SK-N-SH treated with all-trans-retinoic acid at 6 μM for 48 hours (cell line): Measurements from ENCODE around the gene TKT.

ENCODE experiments used
- ATAC-seq: fragments of 200-7000 bp; cut with Tn5 transposase; 3 replicates; pipeline ENCODE4 v1.9.1; 2020; ENCODE audit warnings: mild to moderate bottlenecking, moderate library complexity
- ARNTL ChIP-seq: fragments of 450-650 bp; formaldehyde crosslinking; IDR thresholded peaks from 2 replicates; pipeline ENCODE4 v1.5.0; 2020; ENCODE audit warnings: low read depth, mild to moderate bottlenecking, moderate library complexity, borderline replicate concordance
- BACH2 ChIP-seq: fragments of 250-450 bp; sonication (Bioruptor Pico); IDR thresholded peaks from 2 replicates; pipeline ENCODE4 v1.9.0; 2021; ENCODE audit warnings: mild to moderate bottlenecking, borderline replicate concordance
- CREB5 ChIP-seq: fragments of 250-450 bp; sonication (Bioruptor Pico); IDR thresholded peaks from 2 replicates; pipeline ENCODE4 v1.5.1; 2020; ENCODE audit warnings: low read depth, mild to moderate bottlenecking, moderate library complexity
- CSDC2 ChIP-seq: fragments of 250-450 bp; sonication (Bioruptor Pico); IDR thresholded peaks from 2 replicates; pipeline ENCODE4 v1.5.0; 2020; ENCODE audit warnings: mild to moderate bottlenecking, moderate library complexity
- CSRNP3 ChIP-seq: fragments of 250-450 bp; sonication (Bioruptor Pico); IDR thresholded peaks from 2 replicates; pipeline ENCODE4 v1.5.1; 2021; ENCODE audit warnings: mild to moderate bottlenecking, moderate library complexity
- ESRRG ChIP-seq: fragments of 250-450 bp; sonication (Bioruptor Pico); IDR thresholded peaks from 2 replicates; pipeline ENCODE4 v1.6.1; 2021; ENCODE audit warnings: mild to moderate bottlenecking
- GLIS3 ChIP-seq: fragments of 250-450 bp; sonication (Bioruptor Pico); IDR thresholded peaks from 2 replicates; pipeline ENCODE4 v1.5.0; 2020; ENCODE audit warnings: mild to moderate bottlenecking, moderate library complexity
- ISL1 ChIP-seq: fragments of 250-450 bp; sonication (Bioruptor Pico); IDR thresholded peaks from 2 replicates; pipeline ENCODE4 v2.1.2; 2022; ENCODE audit warnings: mild to moderate bottlenecking, moderate library complexity
- PATZ1 ChIP-seq: fragments of 250-450 bp; sonication (Bioruptor Pico); IDR thresholded peaks from 2 replicates; pipeline ENCODE4 v1.8.0; 2020; ENCODE audit warnings: mild to moderate bottlenecking, moderate library complexity, borderline replicate concordance
- POU6F1 ChIP-seq: fragments of 250-450 bp; sonication (Bioruptor Pico); IDR thresholded peaks from 2 replicates; pipeline ENCODE4 v1.8.0; 2021; ENCODE audit warnings: low read depth, mild to moderate bottlenecking, moderate library complexity, borderline replicate concordance
- PPARA ChIP-seq: fragments of 250-450 bp; sonication (Bioruptor Pico); IDR thresholded peaks from 2 replicates; pipeline ENCODE4 v1.5.0; 2020; ENCODE audit warnings: mild to moderate bottlenecking, borderline replicate concordance
- RARB ChIP-seq: fragments of 250-450 bp; sonication (Bioruptor Pico); IDR thresholded peaks from 2 replicates; pipeline ENCODE4 v1.8.0; 2021; ENCODE audit warnings: mild to moderate bottlenecking, moderate library complexity
- SNAI2 ChIP-seq: fragments of 250-450 bp; sonication (Bioruptor Pico); IDR thresholded peaks from 2 replicates; pipeline ENCODE4 v1.5.0; 2020; ENCODE audit warnings: mild to moderate bottlenecking, moderate library complexity
- TCF4 ChIP-seq: fragments of 250-450 bp; sonication (Bioruptor Pico); IDR thresholded peaks from 2 replicates; pipeline ENCODE4 v1.8.0; 2021; ENCODE audit warnings: mild to moderate bottlenecking, moderate library complexity, borderline replicate concordance
- TOX ChIP-seq: fragments of 250-450 bp; sonication (Bioruptor Pico); IDR thresholded peaks from 2 replicates; pipeline ENCODE4 v1.8.0; 2021; ENCODE audit warnings: mild to moderate bottlenecking, moderate library complexity, borderline replicate concordance
- TSHZ2 ChIP-seq: fragments of 250-450 bp; sonication (Bioruptor Pico); IDR thresholded peaks from 2 replicates; pipeline ENCODE4 v1.5.0; 2020; ENCODE audit warnings: mild to moderate bottlenecking, moderate library complexity
- ZC3H10 ChIP-seq: fragments of 250-450 bp; sonication (Bioruptor Pico); IDR thresholded peaks from 2 replicates; pipeline ENCODE4 v1.5.1; 2021; ENCODE audit warnings: mild to moderate bottlenecking, moderate library complexity
- ZFP3 ChIP-seq: fragments of 250-450 bp; sonication (Bioruptor Pico); IDR thresholded peaks from 2 replicates; pipeline ENCODE4 v1.5.0; 2020; ENCODE audit warnings: mild to moderate bottlenecking, moderate library complexity
- ZFP30 ChIP-seq: fragments of 450-650 bp; formaldehyde crosslinking; IDR thresholded peaks from 2 replicates; pipeline ENCODE4 v1.5.0; 2022; ENCODE audit warnings: mild to moderate bottlenecking, moderate library complexity
- ZNF565 ChIP-seq: fragments of 450-650 bp; formaldehyde crosslinking; conservative IDR thresholded peaks from 2 replicates; pipeline ENCODE4 v1.5.0; 2020; ENCODE audit warnings: low read depth, mild to moderate bottlenecking, moderate library complexity

Gene TKT

GRCh38 chr3:53300826-53301225 is 45.0 kb upstream of the TKT start:
- no peak for TF ChIP-seq ZFP30 (CRISPR knock-in tag)
- no peak for TF ChIP-seq PPARA (CRISPR knock-in tag)
- no peak for TF ChIP-seq CSDC2 (CRISPR knock-in tag)
- TF ChIP-seq GLIS3 = no peak
- TF ChIP-seq BACH2 (CRISPR knock-in tag) = no peak
- TF ChIP-seq ISL1 = no peak
- no peak for TF ChIP-seq ARNTL (CRISPR knock-in tag)
- no peak for TF ChIP-seq TCF4 (CRISPR knock-in tag)
- TF ChIP-seq ESRRG (CRISPR knock-in tag) = no peak
- TF ChIP-seq ZNF565 = no peak
- TF ChIP-seq SNAI2 (CRISPR knock-in tag) = no peak
- no peak for TF ChIP-seq PATZ1 (CRISPR knock-in tag)
- no peak for TF ChIP-seq RARB (CRISPR knock-in tag)
- TF ChIP-seq CSRNP3 = no peak
- TF ChIP-seq, all 23 proteins: peak for 0

GRCh38 chr3:53299611-53300023 is 43.8 kb upstream of the TKT start:
- ATAC-seq = peak; percentile 93

More at GRCh38 chr3:53300826-53301225, 45.0 kb upstream of the TKT start:
- no peak for ATAC-seq

GRCh38 chr3:53295410-53295809 is 39.6 kb upstream of the TKT start:
- ATAC-seq = no peak
- TF ChIP-seq CSDC2 (CRISPR knock-in tag) = no peak
- TF ChIP-seq ZFP30 (CRISPR knock-in tag) = no peak
- TF ChIP-seq ZC3H10 (CRISPR knock-in tag) = no peak
- no peak for TF ChIP-seq CSRNP3
- no peak for TF ChIP-seq ZFP3 (CRISPR knock-in tag)

GRCh38 chr3:53293867-53294266 is 38.0 kb upstream of the TKT start:
- no peak for ATAC-seq
- no peak for TF ChIP-seq ZFP3 (CRISPR knock-in tag)
- no peak for TF ChIP-seq SNAI2 (CRISPR knock-in tag)
- no peak for TF ChIP-seq CREB5
- no peak for TF ChIP-seq TOX (CRISPR knock-in tag)
- no peak for TF ChIP-seq ZFP30 (CRISPR knock-in tag)
- no peak for TF ChIP-seq PATZ1 (CRISPR knock-in tag)

GRCh38 chr3:53288214-53288613 is 32.4 kb upstream of the TKT start:
- ATAC-seq = no peak
- TF ChIP-seq ESRRG (CRISPR knock-in tag) = no peak
- no peak for TF ChIP-seq ZNF565
- no peak for TF ChIP-seq CREB5
- TF ChIP-seq ARNTL (CRISPR knock-in tag) = no peak
- TF ChIP-seq GLIS3 = no peak
- no peak for TF ChIP-seq TCF4 (CRISPR knock-in tag)
- no peak for TF ChIP-seq ISL1
- no peak for TF ChIP-seq SNAI2 (CRISPR knock-in tag)
- no peak for TF ChIP-seq ZC3H10 (CRISPR knock-in tag)
- TF ChIP-seq POU6F1 (CRISPR knock-in tag) = no peak
- TF ChIP-seq TSHZ2 (CRISPR knock-in tag) = no peak
